UCSD-AML1 (cell line): ENCODE data around the gene S1PR4.

Source experiments
- DNase-seq: peaks from one replicate; lab custom pipeline; 2025; ENCODE audit not compliant: unreplicated experiment; lab: John Stamatoyannopoulos, UW

S1PR4 gene, protein sequence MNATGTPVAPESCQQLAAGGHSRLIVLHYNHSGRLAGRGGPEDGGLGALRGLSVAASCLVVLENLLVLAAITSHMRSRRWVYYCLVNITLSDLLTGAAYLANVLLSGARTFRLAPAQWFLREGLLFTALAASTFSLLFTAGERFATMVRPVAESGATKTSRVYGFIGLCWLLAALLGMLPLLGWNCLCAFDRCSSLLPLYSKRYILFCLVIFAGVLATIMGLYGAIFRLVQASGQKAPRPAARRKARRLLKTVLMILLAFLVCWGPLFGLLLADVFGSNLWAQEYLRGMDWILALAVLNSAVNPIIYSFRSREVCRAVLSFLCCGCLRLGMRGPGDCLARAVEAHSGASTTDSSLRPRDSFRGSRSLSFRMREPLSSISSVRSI

DNA sequence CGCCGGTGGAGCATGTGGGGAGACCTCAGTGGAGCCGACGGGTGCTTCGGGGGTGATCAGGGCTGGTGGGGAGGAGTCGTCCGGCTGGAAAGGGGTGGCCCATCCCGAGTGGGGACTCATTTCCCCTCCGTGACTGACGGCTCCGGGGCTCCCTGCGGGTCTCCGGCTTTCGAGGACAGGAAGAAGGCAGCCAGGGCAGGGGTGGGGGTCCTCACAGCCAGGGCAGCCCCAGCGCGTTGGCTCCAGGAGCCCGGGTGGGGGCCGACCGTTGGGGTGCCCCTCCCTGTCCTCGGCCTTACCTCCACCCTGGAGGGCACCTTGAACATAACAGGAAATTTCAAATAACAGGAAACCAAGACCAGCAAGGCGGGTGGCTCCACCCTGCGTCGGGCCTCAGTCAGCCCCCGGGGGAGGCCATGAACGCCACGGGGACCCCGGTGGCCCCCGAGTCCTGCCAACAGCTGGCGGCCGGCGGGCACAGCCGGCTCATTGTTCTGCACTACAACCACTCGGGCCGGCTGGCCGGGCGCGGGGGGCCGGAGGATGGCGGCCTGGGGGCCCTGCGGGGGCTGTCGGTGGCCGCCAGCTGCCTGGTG, at the start of gene S1PR4:
Gene S1PR4 (plus strand): TSS at position 393 of the 596 bp plus-strand sequence. CDS start 24 bp downstream, at position 417.
- DNase-seq, result peak; percentile 62

DNA sequence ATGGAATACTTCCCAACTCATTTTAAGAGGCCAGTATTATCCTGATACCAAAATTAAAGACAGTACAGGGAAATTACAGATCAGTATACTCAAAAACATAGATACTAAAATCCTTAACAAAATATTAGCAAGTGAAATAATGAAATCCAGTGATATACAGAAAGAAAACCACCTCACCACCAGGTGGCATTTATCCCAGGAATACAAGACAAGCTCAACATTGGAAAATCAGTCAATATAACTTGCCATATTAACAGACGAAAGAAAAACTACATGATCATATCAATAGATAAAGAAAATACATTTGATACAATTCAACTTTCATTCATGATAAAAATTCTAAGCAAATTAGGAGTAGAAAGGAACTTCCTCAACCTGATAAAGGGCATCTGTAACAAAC, 49.5 kb upstream of the S1PR4 start:
- DNase-seq, result no peak

DNA sequence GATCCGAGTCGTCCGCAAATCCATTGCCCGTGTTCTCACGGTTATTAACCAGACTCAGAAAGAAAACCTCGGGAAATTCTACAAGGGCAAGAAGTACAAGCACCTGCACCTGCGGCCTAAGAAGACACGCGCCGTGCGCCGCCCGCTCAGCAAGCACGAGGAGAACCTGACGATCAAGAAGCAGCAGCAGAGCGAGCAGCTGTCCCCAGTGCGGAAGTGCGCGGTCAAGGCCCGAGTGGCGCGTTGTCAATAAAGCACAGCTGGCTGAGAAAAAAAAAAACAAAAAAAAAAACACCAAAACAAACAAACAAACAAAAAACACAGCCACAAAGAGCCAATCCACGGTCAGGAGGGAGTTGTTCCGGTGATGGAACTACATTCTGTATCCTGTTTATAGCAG, 47.4 kb upstream of the S1PR4 start:
- DNase-seq, result no peak

DNA sequence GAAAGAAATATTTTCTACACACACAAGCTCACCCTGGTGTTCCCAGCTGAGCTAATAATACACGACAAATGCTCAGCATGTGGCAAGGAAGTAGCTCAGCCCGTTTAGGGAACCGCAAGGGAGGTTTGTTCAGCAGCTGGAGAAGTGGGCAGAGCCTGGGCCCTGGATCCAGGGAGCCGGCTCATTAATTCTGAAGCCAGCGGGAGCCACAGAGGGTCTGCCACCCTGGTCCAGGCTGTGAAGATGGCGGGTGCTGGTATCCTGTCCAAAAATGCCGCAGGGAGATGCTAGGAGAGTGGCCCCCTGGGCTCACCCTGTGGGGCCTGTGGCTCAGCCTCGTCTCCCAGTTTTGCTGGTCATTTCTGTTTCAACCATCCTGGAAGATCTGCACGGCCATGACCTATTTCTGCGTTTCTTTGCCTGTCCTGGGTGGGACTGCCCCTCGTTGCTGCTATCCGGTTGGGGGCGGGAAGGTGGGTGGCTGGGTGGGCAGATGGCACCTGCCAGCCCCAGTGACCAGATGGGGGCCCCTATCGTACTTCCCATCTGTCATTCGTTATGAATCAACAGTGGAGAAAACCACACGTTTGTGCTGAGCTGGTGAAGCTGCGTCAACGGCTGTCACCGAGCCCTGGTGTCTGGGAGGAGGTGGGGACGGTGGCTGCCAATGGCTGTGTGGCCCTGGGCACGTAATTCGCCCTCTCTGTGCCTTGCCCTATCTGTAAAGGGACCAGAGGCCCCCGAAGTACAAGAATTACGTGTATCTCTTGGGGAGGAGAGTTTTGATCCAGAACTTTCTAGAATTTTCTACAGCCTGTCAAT, 45.4 kb upstream of the S1PR4 start:
- DNase-seq, result peak; percentile 86

DNA sequence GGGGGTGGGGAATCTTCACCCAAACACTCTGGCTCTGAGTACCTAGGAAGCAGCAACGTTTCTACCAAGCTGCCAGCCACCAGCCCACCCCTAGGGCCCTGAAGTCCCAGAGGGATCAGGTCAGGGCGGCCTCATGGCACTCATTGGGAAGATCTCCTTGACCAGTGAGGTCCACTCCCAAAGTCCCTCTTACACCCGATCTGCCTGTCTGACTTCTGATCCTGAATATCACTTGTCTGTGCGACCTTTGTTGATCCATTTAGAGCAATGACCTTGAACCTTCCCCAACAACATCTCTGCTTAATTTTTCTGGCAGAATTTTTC, 44.8 kb upstream of the S1PR4 start:
- DNase-seq, result no peak

DNA sequence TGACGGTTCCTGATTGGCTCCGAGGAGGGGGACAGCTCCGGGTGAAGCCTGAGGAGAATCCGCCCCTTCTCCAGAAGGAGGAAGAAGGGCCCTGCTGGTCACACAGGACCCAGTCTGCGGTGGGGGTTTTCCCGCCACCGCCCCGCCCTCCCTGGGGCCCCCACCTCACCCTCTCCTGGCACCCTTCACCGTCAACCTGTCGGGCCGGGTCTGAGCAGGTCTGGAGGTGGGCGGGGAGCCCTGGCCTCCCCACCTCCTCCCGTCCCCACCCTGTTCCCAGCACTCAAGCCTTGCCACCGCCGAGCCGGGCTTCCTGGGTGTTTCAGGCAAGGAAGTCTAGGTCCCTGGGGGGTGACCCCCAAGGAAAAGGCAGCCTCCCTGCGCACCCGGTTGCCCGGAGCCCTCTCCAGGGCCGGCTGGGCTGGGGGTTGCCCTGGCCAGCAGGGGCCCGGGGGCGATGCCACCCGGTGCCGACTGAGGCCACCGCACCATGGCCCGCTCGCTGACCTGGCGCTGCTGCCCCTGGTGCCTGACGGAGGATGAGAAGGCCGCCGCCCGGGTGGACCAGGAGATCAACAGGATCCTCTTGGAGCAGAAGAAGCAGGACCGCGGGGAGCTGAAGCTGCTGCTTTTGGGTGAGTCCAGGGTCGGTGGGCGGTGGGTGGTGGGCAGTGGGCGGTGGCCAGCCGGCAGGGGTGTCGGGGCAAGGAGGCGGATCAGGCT, 42.4 kb upstream of the S1PR4 start, which contains the start of gene GNA15:
Gene GNA15 (plus strand): TSS at position 73 of the 723 bp plus-strand sequence. CDS start 418 bp downstream, at position 491.
- peak; percentile 74 for DNase-seq

DNA sequence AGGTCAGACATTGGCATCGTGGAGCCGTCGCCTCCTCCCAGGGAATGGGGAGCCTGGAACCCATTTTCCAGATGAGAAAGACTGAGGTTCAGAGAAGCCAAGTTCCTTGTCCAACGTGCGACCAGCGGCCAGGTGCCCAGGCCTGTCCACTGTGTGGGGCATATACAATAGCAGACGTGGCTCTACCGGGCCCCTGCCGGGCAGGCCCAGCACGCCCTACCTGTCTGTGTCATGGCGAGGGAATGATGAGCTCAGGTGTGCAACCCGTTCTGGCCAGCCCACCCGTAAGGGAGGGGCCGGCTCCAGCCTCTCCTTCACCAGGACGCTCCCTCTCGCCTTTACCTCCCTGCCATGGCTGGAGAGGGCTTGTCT, 41.9 kb upstream of the S1PR4 start:
- DNase-seq, result no peak

DNA sequence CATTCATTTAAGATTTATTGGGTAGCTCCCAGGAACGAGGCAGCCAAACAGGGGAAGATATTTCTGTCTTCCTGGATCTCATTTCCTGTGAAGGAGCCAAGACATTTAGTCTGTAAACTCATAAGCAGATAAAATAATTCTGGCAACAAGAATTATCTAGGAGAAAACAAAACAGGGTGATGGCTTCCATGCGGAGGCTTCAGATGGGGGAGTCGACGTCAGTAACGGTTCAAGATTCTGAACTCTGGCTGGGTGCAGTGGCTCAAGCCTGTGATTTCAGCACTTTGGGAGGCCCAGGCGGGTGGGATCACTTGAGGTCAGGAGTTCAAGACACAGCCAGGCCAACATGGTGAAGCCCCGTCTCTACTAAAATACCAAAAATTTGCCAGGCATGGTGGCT, 41.5 kb upstream of the S1PR4 start:
- DNase-seq, result no peak

DNA sequence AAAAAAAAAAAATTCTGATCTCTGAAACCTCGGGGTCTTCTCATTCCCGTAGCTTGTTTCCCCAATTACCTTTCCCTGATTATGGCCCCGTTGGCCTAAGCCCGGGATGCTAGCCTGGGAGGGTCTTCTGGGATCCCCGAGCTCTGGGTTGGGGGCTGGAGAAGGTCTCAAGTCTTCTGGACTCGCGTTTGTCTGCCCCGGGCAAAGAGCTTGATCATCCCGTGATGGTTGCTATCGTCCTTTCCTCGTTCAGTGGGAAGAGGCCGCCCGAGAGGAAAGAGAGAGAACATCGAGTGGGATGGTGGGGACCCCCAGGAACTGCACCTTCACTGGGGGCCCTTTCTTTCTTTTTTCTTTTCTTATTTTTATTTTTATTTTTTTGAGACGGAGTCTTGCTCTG, 40.3 kb upstream of the S1PR4 start:
- no peak for DNase-seq

DNA sequence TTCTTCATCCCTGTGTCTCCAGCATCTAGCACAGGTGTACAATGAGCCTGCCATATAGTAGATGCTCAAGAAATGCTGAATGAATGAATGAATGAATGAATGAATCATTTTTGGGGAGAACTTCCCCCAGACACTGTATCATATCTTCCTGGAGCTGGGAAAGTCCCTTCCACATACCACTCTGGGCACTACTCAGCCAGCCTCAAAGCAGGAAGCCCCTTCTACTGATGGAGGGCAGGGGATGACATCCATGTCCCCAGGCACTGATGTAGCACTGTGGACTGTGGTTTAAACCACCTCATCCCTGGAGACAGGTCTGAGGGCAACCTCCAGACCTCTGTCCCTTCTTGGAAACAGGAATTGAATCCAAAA, 37.9 kb upstream of the S1PR4 start:
- peak; percentile 35 for DNase-seq

DNA sequence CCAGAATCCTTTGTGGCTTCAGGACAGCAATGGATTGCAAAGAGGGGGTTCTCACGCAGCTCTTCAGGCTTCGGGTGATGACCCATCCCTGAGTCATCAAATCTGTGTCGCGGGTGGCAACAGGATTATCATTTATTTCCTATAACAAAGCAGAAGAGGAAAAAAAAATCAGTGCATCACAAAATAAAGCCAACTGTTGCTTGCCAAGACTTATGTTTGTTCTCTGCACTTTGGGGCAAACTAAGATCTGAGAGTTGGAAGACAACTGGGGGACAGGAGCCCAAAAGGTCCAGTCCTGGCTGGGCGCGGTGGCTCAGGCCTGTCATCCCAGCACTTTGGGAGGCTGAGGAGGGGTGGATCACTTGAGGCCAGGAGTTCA, 36.3 kb upstream of the S1PR4 start:
- DNase-seq, result no peak

DNA sequence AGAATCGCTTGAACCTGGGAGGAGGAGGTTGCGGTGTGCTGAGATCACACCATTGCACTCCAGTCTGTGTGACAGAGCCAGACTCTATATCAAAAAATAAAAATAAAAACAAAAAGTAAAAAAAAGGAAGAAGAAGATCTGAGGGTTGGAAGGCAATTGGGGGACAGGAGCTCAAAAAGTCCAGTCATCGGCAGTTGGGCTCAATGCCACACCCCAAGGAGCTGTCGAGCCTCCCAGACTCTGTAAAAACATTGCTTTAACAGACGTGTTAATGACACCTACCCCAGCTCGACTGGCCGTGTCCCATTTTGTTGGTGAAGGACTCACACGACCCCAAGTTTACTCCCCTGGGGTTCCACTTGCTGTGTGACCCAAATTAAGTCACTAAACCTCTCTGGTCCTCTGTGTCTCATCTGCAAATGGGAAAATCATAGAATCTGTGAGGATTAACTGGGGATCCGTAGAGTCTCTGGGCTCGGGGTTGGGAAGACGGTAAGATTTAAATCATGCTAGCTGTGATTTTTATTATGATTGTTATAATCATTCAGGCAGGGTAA, 35.7 kb upstream of the S1PR4 start:
- DNase-seq, result no peak

DNA sequence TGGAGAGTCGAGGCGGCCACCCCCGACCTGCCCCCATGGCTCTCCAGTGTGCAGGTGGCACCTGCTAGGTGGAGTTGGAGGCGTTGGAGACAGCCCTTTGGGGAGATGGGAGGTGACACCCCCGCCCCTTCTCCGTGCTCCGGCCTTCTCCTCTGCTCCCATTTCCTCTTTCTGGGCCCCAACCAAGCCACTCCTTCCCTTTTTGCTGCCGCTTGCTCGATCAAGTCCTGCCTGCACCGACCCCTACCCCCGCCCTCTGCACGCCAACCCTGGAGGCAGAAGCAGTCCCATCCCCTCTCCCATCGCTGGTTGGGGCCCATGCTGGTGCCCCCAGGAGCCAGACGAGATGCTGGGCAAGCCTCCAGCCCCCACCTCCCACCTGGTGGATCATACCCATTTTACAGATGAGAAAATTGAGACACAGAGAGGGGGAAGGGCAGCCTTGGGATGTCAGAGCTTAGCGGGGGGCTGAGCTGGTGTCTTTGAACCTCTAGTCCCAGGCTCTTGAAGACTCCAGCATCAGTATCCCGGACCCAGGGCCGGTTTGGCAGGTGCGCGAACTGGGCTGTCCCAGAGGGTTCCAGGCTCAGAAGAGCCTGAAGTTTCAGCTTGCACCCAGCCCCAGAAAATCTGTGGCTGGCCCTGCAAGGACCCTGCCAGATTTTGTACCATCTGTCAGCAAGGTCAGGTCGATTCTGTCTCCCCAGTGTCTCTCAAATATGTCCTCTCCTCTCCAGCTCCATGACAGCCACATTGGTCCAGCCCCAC, 32.5 kb upstream of the S1PR4 start:
- peak; percentile 55 for DNase-seq

DNA sequence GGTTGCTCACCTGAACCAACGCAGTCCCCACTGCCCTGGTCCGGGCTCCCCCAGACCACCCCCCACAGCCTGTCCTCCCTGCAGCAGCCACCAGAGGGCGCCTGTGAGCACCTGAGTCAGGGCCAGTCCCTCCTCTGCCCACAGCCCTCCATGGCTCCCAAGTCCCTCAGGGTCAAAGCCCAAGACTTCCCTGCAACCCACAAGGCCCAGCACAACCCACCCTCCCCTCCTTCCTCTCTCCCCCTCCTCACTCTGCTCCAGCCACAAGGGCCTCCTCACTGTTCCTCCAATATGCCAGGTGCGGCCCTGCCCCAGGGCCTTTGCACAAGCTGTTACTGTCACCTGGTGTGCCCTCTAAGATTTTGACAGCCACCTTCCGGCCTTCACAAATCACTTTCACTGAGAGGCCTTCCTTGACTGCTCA, 31.9 kb upstream of the S1PR4 start:
- peak; percentile 71 for DNase-seq

DNA sequence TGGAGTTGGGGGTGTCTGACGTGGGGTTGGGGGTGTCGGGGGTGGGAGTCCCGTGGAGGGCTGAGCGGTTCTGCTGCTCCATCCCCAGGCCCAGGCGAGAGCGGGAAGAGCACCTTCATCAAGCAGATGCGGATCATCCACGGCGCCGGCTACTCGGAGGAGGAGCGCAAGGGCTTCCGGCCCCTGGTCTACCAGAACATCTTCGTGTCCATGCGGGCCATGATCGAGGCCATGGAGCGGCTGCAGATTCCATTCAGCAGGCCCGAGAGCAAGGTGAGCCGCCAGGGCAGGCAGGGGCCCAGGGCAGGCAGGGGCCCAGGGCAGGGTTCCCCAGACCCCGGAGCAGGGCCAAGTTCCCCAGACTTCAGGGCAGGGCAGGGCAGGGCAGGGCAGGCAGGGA, 30.1 kb upstream of the S1PR4 start:
- DNase-seq, result no peak

DNA sequence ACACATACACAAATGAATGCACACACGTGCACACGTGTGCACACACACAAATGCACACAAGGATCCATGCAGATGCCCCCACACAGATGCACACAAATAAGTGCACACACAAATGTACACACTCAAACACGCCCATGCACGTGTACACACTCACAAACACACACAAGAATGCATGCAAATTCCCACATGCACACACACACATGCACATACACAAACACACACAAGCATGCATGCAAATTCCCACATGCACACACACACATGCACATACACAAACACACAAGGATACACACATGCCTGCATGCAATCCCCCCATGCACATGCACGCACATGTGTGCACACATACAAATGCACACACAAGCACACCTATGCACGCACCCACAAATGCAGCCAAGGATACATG, 29.5 kb upstream of the S1PR4 start:
- no peak for DNase-seq

DNA sequence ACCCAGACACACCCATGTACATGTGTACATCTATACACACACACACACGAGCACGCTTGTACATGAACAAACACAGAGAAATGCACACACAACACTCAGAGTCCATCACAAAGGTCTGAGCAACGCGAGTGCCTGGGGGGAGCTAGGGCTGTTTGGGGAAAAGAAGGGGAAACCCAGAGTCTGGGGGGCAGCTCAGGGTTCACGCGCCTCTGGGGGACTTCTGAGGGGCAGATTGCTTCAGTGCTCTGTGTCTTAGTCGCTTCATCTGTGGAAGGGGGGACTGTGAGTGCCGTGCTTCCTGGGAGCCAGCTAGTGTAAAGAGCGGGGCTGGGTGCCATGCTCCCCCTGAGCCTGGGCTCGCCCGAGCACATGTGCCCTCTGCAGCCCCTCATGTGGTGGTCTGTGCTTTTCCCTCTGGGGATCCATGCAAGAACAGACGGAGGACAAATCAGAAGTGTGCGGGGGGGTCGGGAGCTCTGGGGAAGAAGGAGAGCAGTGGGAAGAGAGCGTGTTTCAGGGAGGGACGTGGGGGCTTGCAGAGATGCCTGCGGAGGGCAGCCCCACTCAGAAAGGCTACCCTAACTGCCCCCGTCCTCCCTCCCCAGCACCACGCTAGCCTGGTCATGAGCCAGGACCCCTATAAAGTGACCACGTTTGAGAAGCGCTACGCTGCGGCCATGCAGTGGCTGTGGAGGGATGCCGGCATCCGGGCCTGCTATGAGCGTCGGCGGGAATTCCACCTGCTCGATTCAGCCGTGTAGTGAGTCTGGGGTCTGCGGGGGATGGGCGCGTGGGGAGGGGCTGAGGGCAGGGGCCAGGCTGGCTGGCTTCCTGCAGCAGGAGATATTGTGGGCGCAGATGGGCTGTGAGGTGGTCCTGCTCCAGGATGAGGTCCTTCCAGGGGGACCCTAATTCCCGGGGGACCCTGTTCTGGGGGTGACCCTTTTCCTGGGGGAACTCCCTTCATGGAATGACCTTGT, 28.8 kb upstream of the S1PR4 start:
- DNase-seq, result no peak

DNA sequence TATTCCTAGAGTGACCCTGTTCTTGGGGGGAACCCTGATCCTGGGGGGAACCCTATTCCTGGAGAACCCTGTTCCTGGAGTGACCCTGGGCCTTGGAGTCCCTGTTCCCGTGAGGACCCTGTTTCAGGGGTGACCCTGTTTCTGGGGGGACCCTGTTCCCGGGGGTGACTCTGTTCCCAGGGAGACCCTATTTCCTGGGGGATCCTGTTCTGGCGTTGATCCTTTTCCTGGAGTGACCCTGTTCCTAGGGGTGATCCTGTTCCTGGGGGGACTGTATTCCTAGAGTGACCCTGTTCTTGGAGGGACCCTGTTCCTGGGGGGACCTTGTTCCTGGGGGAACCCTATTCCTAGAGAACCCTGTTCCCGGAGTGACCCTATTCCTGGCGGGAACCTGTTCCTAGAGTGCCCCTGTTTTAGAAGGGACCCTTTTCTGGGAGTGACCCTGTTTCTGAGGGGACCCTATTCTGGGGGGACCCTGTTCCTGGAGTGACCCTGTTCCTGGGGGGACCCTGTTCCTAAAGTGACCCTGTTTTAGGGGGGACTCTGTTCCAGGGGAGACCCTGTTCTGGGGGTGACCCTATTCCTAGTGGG, 27.7 kb upstream of the S1PR4 start:
- no peak for DNase-seq
